ENCODE data around the gene NPW. TPM values are rescaled to one million over a fixed set of nuclear protein-coding genes. Genes with fewer than 3 reads are reported as not detected.

NPW gene
- total and polyA plus RNA-seq, 2 of the 8 experiments (the other 6 are each of a cell fraction or from before 2014, with no cell fraction given) = 4.0 to 10.3 TPM

GRCh38 chr16:2025251-2025650 lies 5.7 kb downstream of the NPW start (continued):
- TF ChIP-seq BACH1 (IDR thresholded peaks at IDR 0.05; ENCODE audit: low read length) (no peak), NRF1 (IDR thresholded peaks at IDR 0.05; ENCODE audit: low read depth, low read length) (no peak), ZNF274 (IDR thresholded peaks at IDR 0.05; ENCODE audit: borderline replicate concordance, extremely low read depth, low read length) (no peak)
